GM10248 (cell line): ENCODE data around the gene GASK1B.

Experiments
- CTCF ChIA-PET: fragments of 300-600 bp; sonication (Branson Sonifier 250); formaldehyde crosslinking; extraction: SDS; loops from one replicate; lab custom pipeline; 2021; ENCODE audit warnings: antibody characterized with exemption; lab: Yijun Ruan, JAX
- POLR2A ChIA-PET: fragments of 350-650 bp; sonication (Branson Sonifier 250); formaldehyde crosslinking; extraction: SDS; loops from one replicate; lab custom pipeline; 2020; ENCODE audit warnings: antibody characterized with exemption; lab: Yijun Ruan, JAX
- DNase-seq: peaks from one replicate; pipeline ENCODE4 v3.0.0; 2012; ENCODE audit errors: extremely low spot score
- CTCF ChIP-seq: IDR thresholded peaks from 2 replicates; pipeline ENCODE4 v1.5.1; 2012; ENCODE audit warnings: mild to moderate bottlenecking, low read depth; ENCODE audit errors: extremely low read depth, missing control alignments, control extremely low read depth

The GASK1B gene

GRCh38 chr4:158164768-158165213, 8.0 kb downstream of the GASK1B start:
- POLR2A ChIA-PET: no interaction called here
- no peak for TF ChIP-seq CTCF
- CTCF ChIA-PET: interaction anchor here (2.2 to 2.9 kb wide), 2 partner anchors 7 to 13 kb away, joined by 5 to 13 read pairs; partner anchors contain the start of gene GASK1B
- DNase-seq: no peak

GRCh38 chr4:158163941-158164767, 8.7 kb downstream of the GASK1B start:
- POLR2A ChIA-PET: no interaction called here
- CTCF ChIA-PET: interaction anchor here (0.9 to 2.9 kb wide), 4 partner anchors 8 to 28 kb away, joined by 4 to 13 read pairs (median 4); partner anchors contain the start of gene GASK1B

GRCh38 chr4:158162631-158163030, 10.2 kb downstream of the GASK1B start:
- POLR2A ChIA-PET: no interaction called here
- CTCF ChIA-PET: interaction anchor here (2.2 to 2.9 kb wide), 2 partner anchors 9 to 11 kb away, joined by 5 to 13 read pairs; partner anchors contain the start of gene GASK1B
- TF ChIP-seq CTCF: no peak
- DNase-seq: no peak

More at GRCh38 chr4:158163941-158164767, 8.7 kb downstream of the GASK1B start:
- no peak for TF ChIP-seq CTCF
- DNase-seq: no peak

GRCh38 chr4:158161551-158162354, 11.1 kb downstream of the GASK1B start:
- TF ChIP-seq CTCF: no peak
- ChIA-PET POLR2A (no interaction called here), CTCF (interaction anchor here (2.9 kb wide), 1 partner anchor 10 kb away, joined by 13 read pairs; the partner anchor contains the start of gene GASK1B)
- DNase-seq: no peak

GRCh38 chr4:158159718-158160094, 13.1 kb downstream of the GASK1B start:
- no peak for TF ChIP-seq CTCF
- POLR2A ChIA-PET: no interaction called here

More at GRCh38 chr4:158159718-158160094, 13.1 kb downstream of the GASK1B start:
- CTCF ChIA-PET: interaction anchor here (0.6 kb wide), 1 partner anchor 11 kb away, joined by 3 read pairs; no protein-coding TSS in a partner anchor
- no peak for DNase-seq
